GM18870 (cell line): ENCODE measurements around the gene E2F7.
A peak's percentile ranks its signal among the peaks of the same experiment; 100 is the strongest.
"Not testable (repeated sequence)": the region's sequence is repeated elsewhere in the genome, so short reads cannot be mapped to it uniquely, and the experiment has no call there.

Experiments
- ATAC-seq: cut with Tn5 transposase; IDR thresholded peaks from one replicate; pipeline ENCODE4 v1.9.1; 2021; ENCODE audit warnings: moderate library complexity; ENCODE audit not compliant: unreplicated experiment

The E2F7 gene

GRCh38 chr12:77065361-77066204 lies at the start of gene E2F7:
Gene E2F7, minus strand, starts transcription at chr12:77065569. Its CDS starts 934 bp downstream, at chr12:77064635.
- peak; percentile 48 for ATAC-seq

- ATAC-seq, result no peak
Observed at GRCh38 chr12:77113971-77114370, 48.6 kb upstream of the E2F7 start.

GRCh38 chr12:77108707-77109106 lies 43.3 kb upstream of the E2F7 start:
- no peak for ATAC-seq

GRCh38 chr12:77107121-77107520 lies 41.8 kb upstream of the E2F7 start:
- no peak for ATAC-seq

GRCh38 chr12:77104792-77105191 lies 39.4 kb upstream of the E2F7 start:
- ATAC-seq, result no peak

- no peak for ATAC-seq
Observed at GRCh38 chr12:77104286-77104685, 38.9 kb upstream of the E2F7 start.

- no peak for ATAC-seq
Observed at GRCh38 chr12:77102691-77103090, 37.3 kb upstream of the E2F7 start.

GRCh38 chr12:77102123-77102522 lies 36.8 kb upstream of the E2F7 start:
- ATAC-seq, result no peak

- no peak for ATAC-seq
Observed at GRCh38 chr12:77099799-77100198, 34.4 kb upstream of the E2F7 start.

GRCh38 chr12:77097846-77098245 lies 32.5 kb upstream of the E2F7 start:
- ATAC-seq, result no peak

GRCh38 chr12:77092227-77092626 lies 26.9 kb upstream of the E2F7 start:
- not testable (repeated sequence) for ATAC-seq

GRCh38 chr12:77089686-77090220 lies 24.4 kb upstream of the E2F7 start:
- ATAC-seq, result no peak

- no peak for ATAC-seq
Observed at GRCh38 chr12:77087427-77087826, 22.1 kb upstream of the E2F7 start.

GRCh38 chr12:77082021-77082420 lies 16.7 kb upstream of the E2F7 start:
- ATAC-seq, result no peak

- no peak for ATAC-seq
Observed at GRCh38 chr12:77079631-77080030, 14.3 kb upstream of the E2F7 start.

- ATAC-seq, result no peak
Observed at GRCh38 chr12:77078231-77078630, 12.9 kb upstream of the E2F7 start.

- no peak for ATAC-seq
Observed at GRCh38 chr12:77076886-77077285, 11.5 kb upstream of the E2F7 start.

- not testable (repeated sequence) for ATAC-seq
Observed at GRCh38 chr12:77073894-77074293, 8.5 kb upstream of the E2F7 start.

GRCh38 chr12:77072833-77073495 lies 7.6 kb upstream of the E2F7 start:
- ATAC-seq, result no peak

GRCh38 chr12:77070800-77071449 lies 5.6 kb upstream of the E2F7 start:
- no peak for ATAC-seq

- ATAC-seq, result peak; percentile 89
Observed at GRCh38 chr12:77070382-77070781, 5.0 kb upstream of the E2F7 start.
